ENCODE data around the gene EFCAB9.
"Not testable (repeated sequence)": the region's sequence is repeated elsewhere in the genome, so short reads cannot be mapped to it uniquely, and the experiment has no call there.

The EFCAB9 gene

DNA sequence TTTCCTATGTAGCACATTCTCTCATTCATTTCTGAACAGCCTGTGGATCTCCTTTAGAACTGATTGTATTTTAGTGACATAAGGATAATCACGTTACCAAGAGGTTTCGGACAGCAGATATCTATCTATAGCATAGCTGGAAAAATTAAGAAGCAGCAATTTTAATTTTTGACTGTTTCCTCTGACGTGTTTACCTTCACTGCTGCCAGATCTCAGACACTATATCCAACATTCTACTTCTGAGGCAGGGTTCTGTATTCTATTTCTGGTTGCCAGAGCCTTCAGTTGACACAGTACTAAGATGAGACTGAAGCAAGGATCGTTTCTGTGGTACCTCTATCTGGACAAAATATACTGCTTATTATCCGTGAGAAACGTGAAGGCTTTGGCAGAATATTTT, at the start of gene EFCAB9:
Gene EFCAB9 (plus strand): TSS at position 301 of the 400 bp plus-strand sequence. CDS start 1 bp downstream, at position 302.
- FAIRE-seq (no peak), DNase-seq (ENCODE audit: insufficient read length, low spot score) (no peak)

GRCh38 chr5:172144291-172144815, 49.6 kb upstream of the EFCAB9 start:
- DNase-seq (ENCODE audit: insufficient read length, low spot score) (no peak), FAIRE-seq (no peak)

- FAIRE-seq, result no peak
- DNase-seq (ENCODE audit: insufficient read length, low spot score), result no peak
Measured at GRCh38 chr5:172144931-172145869, 48.8 kb upstream of the EFCAB9 start.

DNA sequence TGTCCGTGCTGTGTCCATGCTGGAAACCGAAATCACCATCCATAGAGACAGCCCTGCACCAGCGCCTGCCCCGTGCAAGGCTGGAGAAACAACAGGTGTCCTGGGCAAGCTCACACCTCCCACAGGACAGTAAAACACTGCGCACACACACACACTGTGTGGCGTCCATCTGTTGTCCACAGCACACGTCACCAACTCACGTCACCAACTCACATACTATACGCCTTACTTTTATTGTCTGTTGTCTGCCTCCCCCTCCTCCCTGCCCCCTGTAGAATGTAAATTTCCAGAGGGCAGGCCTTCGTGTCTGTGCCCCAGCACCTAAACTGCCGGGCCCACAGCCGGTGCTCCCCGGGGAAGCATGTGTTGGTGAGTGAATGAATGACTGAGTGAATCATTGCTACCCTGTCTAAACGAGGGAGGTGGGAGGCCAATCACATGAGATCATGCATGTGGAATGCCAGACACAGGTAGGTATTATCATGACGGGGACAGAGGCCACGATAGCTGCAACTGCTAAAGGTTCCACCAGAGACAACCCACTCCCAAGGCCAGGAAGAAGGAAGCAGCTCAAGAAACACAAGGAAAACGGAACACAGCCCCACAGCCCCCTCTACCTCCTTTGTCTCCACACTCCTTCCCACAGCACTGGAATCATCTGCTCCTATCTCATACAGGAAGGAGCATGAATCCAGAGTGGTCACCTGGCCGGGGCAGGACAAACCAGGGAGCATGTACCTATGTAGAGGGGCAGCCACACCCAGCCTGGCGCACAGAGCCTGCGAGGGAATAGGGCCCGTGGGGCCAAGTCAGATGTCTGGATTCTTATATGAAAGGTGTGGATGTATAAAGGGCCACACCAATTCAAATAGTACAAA, 47.9 kb upstream of the EFCAB9 start:
- FAIRE-seq (no peak), DNase-seq (ENCODE audit: insufficient read length, low spot score) (no peak)

- DNase-seq (ENCODE audit: insufficient read length, low spot score) (no peak), FAIRE-seq (no peak)
Measured at GRCh38 chr5:172146748-172147092, 47.3 kb upstream of the EFCAB9 start.

GRCh38 chr5:172147857-172148256, 46.1 kb upstream of the EFCAB9 start:
- FAIRE-seq, result no peak
- DNase-seq (ENCODE audit: insufficient read length, low spot score), result no peak

DNA sequence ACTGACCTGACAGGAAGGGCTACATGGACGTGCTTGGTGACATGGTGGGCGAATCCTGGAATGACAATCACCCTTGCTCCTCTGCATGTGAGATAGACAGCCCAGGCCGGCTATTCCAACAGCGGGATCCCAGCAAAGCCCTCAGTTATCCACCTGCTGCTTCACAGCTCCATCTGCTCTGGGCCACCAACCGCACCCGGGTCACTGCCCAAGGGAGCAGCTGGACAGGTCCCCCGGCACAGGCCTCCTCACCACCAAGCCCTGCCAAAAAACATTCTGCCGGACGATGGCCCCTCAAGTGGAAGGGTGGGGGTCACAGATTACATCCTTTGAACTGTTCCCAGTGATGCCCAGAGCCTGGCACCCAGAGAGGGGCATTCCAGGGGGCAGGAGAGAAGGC, 45.6 kb upstream of the EFCAB9 start:
- FAIRE-seq (no peak), DNase-seq (ENCODE audit: insufficient read length, low spot score) (no peak)

DNA sequence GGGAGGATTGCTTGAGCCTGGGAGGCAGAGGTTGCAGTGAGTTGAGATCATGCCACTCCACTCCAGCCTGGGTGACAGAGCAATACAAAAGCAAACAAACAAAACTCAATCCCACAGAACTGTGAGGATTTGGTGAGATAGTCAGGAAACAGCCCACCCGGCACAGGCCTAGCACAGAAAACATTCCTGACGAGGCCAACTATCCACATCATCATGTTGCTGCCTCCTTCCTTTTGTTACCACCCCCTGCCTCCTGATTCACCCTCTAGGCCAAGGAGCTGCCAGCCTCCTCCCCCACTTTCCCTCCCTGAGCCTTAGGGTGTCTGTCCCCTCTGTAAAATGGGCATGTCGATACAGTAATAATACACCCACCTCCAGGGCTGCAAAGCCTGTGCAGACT, 44.9 kb upstream of the EFCAB9 start:
- DNase-seq (ENCODE audit: insufficient read length, low spot score), result no peak
- no peak for FAIRE-seq

DNA sequence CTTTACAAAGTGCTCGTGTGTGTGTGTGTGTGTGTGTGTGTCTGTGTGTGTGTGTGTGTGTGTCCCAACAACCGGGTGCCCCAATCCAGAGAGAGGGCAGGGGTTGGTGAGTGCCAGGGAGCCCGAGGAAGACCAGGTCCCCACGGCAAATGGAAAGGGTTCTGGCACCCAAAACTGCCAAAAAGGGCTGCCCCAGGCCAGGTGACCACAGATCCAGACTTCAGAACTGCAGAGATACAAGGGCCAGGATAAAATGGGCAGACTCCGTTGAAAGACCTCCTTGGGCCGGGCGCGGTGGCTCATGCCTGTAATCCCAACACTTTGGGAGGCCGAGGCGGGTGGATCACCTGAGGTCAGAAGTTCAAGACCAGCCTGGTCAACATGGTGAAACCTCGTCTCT, 44.5 kb upstream of the EFCAB9 start:
- not testable (repeated sequence) for DNase-seq (ENCODE audit: insufficient read length, low spot score); FAIRE-seq

DNA sequence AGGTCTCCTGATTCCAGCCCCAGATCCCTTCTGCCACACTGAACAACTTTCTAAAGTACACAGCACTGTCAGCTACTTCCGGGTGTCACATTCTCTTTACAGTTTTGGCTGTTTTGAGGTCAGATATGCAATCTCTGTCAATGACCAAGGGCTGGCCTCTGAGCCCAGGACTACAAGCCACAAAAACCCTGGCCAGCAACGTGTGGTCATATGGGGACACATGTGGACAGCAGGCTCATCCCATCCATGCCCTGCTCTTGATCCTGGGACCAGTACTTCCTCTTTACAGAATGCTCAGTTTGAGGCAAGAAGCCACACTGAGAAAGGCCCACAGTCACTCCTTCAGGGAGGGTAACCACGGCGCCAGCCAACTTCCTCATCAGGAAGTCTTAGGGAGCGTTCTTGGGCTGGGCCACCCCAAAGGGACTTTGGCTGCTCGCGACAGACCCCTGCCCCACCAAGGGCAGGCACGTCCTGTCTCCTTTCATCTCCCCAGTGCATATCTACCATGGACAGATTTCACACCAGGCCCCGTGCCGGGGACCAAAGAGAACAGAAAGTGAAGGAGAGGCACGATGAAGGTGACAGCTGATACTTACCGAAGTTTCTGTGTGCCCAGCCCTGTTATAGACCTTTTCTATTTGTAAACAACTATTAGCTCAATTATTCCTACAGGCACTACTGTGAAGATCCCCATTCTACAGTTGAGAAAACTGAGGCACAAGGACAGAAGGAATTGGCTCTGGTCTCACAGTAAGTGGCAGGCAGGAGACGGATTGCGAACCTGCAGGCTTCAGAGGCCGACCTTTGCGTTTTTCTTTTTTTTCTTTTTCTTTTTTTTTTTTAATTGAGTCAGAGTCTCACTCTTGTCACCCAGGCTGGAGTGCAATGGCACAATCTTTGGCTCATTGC, 43.2 kb upstream of the EFCAB9 start:
- FAIRE-seq, result peak; percentile 91
- DNase-seq (ENCODE audit: insufficient read length, low spot score), result peak; percentile 53

DNA sequence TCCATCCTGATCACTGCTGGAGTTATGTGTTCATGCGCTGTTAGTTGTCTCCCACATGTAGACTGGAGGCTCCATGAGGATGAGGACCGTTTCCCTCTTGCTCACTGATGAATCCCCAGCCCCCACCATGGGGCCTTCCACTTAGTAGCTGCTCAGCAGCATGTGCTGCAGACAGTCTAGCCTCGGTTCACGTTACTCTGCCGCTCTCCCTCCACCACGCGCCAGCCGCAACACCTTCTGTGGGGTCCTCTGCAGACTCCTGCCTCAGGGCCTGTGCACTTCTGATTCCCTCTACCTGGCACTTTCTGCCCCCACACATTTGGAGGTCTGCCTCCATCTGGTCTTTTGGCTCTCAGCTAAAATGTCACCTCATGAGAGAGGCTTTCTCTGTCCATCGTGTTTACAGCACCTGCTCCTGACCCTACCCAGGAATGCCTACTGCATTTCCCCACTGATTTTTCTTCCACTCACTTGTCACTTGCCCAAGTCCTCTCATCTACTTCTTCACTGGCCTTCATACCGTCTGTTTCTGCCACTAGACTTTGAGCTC, 42.2 kb upstream of the EFCAB9 start:
- no peak for DNase-seq (ENCODE audit: insufficient read length, low spot score)
- FAIRE-seq, result no peak

- FAIRE-seq, result no peak
- DNase-seq (ENCODE audit: insufficient read length, low spot score), result no peak
Measured at GRCh38 chr5:172153695-172154094, 40.3 kb upstream of the EFCAB9 start.

DNA sequence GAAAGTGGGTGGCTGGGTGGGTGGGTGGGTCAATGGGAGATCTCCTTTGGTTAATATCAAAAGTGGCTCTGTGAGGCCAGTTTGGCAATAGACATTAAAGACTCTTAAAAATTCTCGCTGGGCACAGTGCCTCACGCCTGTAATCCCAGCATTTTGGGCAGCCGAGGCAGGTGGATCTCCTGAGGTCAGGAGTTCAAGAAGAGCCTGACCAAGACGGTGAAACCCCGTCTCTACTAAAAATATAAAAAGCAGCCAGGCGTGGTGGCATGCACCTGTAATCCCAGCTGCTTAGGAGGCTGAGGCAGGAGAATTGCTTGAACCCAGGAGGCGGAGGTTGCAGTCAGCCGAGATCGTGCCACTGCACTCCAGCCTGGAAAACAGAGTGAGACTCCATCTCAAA, 38.9 kb upstream of the EFCAB9 start:
- not testable (repeated sequence) for FAIRE-seq; DNase-seq (ENCODE audit: insufficient read length, low spot score)

- no peak for DNase-seq (ENCODE audit: insufficient read length, low spot score)
Measured at GRCh38 chr5:172156541-172156994, 37.4 kb upstream of the EFCAB9 start.

DNA sequence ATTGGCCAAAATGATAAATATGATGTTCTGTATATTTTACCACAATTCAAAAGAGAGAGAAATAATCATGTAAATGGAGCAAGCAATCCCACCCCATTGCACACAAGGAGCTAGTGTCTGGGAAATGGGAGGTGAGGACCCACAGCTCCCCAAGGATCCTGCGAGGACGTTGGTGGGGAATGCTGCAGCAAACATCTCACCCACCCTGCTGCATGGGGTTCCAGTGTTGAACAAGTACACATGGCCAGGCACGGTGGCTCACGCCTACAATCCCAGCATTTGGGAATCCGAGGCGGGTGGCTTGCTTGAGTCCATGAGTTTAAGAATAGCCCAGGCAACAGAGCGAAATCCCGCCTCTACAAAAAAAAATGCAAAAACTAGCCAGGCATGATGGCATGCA, 35.0 kb upstream of the EFCAB9 start:
- FAIRE-seq (no peak), DNase-seq (ENCODE audit: insufficient read length, low spot score) (no peak)

More at GRCh38 chr5:172156541-172156994, 37.4 kb upstream of the EFCAB9 start:
- FAIRE-seq, result no peak

GRCh38 chr5:172160506-172160905, 33.5 kb upstream of the EFCAB9 start:
- DNase-seq (ENCODE audit: insufficient read length, low spot score), result no peak
- FAIRE-seq, result no peak

DNA sequence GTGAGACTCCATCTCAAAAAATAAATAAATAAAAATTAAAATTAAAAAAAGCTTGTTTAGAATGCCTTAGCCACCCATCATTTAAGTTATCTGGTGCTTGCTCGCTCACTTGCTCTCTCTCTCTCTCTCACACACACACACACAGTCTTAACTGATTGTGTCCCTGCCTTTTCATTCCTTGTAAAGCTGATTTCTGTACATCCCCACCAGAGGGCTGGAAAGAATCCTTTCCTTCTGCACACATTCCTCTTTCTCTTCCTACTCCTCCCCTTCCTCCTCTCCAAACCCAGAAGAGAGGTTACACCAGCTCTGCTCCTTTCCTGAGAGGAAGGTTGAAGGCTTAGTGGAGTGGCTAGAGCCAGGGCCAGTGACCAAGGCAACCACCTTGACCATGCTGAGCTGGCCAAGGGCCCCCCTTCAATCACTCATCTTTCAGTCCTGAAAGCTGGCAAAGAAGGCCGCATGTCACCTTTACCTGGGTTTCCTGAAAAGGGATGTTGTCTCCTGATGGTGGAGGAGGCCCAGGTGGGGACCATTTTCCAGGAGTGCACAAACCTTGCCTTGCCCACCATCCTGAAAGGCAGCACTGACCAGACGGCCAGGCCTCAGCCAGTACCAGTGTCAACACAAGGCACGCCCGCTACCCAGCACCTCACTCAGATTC, 31.5 kb upstream of the EFCAB9 start:
- DNase-seq (ENCODE audit: insufficient read length, low spot score), result no peak
- FAIRE-seq, result no peak

DNA sequence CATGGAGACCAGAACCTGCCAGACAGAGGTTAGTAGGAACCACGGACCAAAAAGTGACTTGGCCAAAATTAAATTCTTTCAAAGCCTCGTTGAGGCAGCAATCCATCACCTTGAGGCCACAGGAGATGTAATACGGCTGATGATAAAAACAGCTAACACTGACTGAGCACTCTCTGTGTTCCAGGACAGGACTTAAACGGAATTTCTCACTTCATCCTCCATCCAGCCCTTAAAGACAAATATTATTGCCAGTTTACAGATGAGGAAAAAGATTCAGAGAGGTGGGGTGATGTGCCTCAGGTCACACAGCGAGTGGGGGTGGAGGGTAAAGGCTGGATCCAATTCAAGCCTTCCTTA, 31.0 kb upstream of the EFCAB9 start:
- FAIRE-seq, result no peak
- no peak for DNase-seq (ENCODE audit: insufficient read length, low spot score)

- no peak for FAIRE-seq
- DNase-seq (ENCODE audit: insufficient read length, low spot score), result no peak
Measured at GRCh38 chr5:172163346-172163745, 30.6 kb upstream of the EFCAB9 start.
